Vagina (tissue), 2 donors: Measurements from ENCODE around the gene SIGLEC12.

Experiments used
- POLR2AphosphoS5 ChIP-seq, 2 donors: sonication (generic); formaldehyde crosslinking; IDR thresholded peaks; one replicate each; pipeline ENCODE4 v1.9.0; 2017; ENCODE audit warnings: antibody characterized with exemption in 2 of 2, mild to moderate bottlenecking in 2 of 2, low read depth in 1 of 2; ENCODE audit not compliant: insufficient read depth in 1 of 2
- TF ChIP-seq, protein P1 (sequence below), 3 experiments: fragments of 450-650 bp in 2 of 3; fragments of 200-600 bp in 1 of 3; sonication (generic) in 1 of 3; IDR thresholded peaks; one replicate each; pipeline ENCODE4 v1.5.1; 2017 to 2019; ENCODE audit warnings: antibody characterized with exemption in 3 of 3, mild to moderate bottlenecking in 2 of 3, moderate library complexity in 2 of 3

DNA sequence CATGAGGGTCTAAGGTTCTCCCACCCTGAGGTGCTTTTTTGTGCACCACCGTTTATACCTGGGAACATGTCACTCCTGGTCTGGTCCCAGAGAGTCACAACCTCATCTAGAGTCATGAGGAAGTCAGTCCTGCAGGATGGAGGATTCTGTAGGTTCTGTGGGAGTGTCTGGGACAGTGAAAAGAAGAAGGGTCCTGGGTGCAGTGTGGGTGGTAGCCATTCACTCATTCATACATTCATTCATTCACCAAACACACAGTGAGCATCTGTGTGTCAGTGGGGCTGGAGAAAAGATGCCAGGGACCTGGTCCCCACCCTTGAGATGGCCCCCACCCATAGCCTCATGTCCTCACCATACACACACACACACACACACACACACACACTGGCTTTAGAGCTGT is 32.0 kb downstream of the SIGLEC12 start:
- TF ChIP-seq, protein P1, sequence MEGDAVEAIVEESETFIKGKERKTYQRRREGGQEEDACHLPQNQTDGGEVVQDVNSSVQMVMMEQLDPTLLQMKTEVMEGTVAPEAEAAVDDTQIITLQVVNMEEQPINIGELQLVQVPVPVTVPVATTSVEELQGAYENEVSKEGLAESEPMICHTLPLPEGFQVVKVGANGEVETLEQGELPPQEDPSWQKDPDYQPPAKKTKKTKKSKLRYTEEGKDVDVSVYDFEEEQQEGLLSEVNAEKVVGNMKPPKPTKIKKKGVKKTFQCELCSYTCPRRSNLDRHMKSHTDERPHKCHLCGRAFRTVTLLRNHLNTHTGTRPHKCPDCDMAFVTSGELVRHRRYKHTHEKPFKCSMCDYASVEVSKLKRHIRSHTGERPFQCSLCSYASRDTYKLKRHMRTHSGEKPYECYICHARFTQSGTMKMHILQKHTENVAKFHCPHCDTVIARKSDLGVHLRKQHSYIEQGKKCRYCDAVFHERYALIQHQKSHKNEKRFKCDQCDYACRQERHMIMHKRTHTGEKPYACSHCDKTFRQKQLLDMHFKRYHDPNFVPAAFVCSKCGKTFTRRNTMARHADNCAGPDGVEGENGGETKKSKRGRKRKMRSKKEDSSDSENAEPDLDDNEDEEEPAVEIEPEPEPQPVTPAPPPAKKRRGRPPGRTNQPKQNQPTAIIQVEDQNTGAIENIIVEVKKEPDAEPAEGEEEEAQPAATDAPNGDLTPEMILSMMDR (IDR thresholded peaks at IDR 0.05): no peak
- no peak for TF ChIP-seq POLR2AphosphoS5 (IDR thresholded peaks at IDR 0.05; ENCODE audit: insufficient read depth in 1 of 2, low read depth in 1 of 2)
